AG04449 (cell line): ENCODE results near the gene EDIL3.

Experiments
- CTCF ChIA-PET: fragments of 350-600 bp; formaldehyde crosslinking; extraction: SDS; loops from one replicate; lab custom pipeline; 2021; ENCODE audit warnings: antibody characterized with exemption; lab: Yijun Ruan, JAX
- POLR2A ChIA-PET: fragments of 400-600, 350-600 bp; formaldehyde crosslinking; extraction: SDS; loops from one replicate; lab custom pipeline; 2020; ENCODE audit warnings: antibody characterized with exemption, inconsistent platforms; lab: Yijun Ruan, JAX
- DNase-seq: peaks from one replicate; pipeline ENCODE4 v3.0.0-alpha.2; 2010; ENCODE audit warnings: low read depth, low spot score
- H3K4me3 ChIP-seq: 2 replicates; pipeline ENCODE4 v1.5.1; 2011; ENCODE audit warnings: low read depth, mild to moderate bottlenecking, control low read depth, low read length
- TF ChIP-seq, protein P1 (sequence below): IDR thresholded peaks from one replicate; pipeline ENCODE4 v1.5.1; 2011; ENCODE audit warnings: mild to moderate bottlenecking, moderate library complexity, low read length, control low read depth, inconsistent platforms; ENCODE audit not compliant: insufficient read depth; ENCODE audit errors: missing control alignments

Gene EDIL3

DNA sequence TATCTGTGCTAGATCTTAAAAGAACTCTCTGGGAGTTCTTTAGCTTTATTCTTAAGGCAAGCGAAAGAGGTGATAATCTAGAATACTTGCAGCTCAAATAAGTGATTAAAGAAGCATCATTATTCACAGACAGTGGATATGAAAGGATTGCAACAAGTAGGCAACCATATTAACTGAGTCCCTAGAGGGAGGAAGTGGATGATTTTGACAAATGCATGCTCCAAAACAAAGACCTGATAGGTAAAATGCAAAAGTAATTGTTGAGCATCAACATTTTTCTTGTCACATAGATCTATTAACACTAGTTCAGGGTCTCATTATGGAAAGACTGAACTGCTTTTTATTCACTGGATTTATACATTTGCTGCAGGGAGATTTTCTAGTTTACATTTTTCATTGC lies 109.1 kb downstream of the EDIL3 start:
- no peak overlapping the region for H3K4me3 ChIP-seq
- ChIA-PET CTCF (interaction anchor here (0.8 to 1.3 kb wide), 5 partner anchors 10 to 558 kb away, joined by 3 to 5 read pairs (median 3); no protein-coding TSS in a partner anchor), POLR2A (no interaction called here)
- no peak for DNase-seq
- TF ChIP-seq, protein P1, sequence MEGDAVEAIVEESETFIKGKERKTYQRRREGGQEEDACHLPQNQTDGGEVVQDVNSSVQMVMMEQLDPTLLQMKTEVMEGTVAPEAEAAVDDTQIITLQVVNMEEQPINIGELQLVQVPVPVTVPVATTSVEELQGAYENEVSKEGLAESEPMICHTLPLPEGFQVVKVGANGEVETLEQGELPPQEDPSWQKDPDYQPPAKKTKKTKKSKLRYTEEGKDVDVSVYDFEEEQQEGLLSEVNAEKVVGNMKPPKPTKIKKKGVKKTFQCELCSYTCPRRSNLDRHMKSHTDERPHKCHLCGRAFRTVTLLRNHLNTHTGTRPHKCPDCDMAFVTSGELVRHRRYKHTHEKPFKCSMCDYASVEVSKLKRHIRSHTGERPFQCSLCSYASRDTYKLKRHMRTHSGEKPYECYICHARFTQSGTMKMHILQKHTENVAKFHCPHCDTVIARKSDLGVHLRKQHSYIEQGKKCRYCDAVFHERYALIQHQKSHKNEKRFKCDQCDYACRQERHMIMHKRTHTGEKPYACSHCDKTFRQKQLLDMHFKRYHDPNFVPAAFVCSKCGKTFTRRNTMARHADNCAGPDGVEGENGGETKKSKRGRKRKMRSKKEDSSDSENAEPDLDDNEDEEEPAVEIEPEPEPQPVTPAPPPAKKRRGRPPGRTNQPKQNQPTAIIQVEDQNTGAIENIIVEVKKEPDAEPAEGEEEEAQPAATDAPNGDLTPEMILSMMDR: no peak

DNA sequence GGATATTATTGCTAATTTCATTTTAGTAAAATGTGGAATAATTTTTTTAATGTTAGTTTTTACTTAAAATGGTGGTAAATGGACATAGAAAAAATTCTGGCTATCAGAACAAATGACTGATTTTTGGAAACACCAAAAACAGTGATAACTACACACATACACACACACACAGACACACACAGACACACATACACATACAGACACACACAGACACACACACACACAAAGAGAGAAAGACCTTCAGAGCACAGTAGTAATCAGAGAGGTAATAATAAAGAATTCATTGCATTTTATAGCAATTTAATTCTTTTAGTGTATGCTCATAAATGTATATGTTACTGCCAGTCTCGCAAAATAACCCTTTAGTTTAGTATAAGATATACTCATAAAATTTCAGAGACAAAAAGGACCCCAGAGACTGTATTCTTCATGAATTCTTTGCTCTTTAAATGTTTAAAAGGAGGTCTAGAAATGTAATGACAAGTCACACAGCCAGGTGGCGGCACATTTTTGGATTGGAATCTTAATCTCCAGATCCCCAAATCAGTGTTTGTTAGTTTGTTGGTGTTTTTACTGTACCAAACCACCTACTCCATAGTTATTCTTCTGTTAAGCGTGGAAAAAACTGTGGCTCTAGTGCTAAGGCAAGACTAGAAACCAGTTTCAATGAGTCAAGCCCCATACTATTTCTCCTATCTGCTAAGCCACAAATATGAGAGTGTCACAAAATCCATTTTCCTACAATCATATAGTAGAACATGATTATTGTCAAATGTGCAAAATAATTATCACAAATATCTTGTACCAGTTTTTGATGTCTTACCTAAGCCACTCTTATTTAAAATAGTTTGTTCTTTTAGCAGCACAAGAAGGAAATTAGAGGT lies 109.9 kb downstream of the EDIL3 start:
- H3K4me3 ChIP-seq: no peak overlapping the region
- CTCF ChIA-PET: interaction anchor here (0.8 to 1.3 kb wide), 5 partner anchors 11 to 557 kb away, joined by 3 to 5 read pairs (median 3); no protein-coding TSS in a partner anchor
- TF ChIP-seq, protein P1: peak; percentile 25
- DNase-seq: no peak
- POLR2A ChIA-PET: no interaction called here

DNA sequence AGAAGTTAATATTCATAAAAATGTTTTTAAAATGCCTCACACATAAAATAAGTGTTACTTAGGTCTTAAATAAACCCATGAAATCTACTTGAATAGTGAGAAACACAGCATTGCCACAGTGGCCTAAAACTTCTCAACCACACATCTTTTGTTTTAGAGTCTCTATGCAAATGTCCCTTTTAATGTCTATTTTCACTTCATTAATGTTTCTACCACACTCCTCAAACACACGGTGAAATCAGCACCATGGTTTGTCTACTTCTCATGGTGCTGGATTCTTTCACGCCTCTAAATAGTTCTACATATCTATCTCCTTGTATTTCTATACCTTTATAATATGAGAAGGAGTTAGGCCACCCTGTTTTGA lies 111.2 kb downstream of the EDIL3 start:
- ChIA-PET CTCF (no interaction called here), POLR2A (no interaction called here)
- H3K4me3 ChIP-seq: no peak overlapping the region
- no peak for DNase-seq
- TF ChIP-seq, protein P1: no peak

DNA sequence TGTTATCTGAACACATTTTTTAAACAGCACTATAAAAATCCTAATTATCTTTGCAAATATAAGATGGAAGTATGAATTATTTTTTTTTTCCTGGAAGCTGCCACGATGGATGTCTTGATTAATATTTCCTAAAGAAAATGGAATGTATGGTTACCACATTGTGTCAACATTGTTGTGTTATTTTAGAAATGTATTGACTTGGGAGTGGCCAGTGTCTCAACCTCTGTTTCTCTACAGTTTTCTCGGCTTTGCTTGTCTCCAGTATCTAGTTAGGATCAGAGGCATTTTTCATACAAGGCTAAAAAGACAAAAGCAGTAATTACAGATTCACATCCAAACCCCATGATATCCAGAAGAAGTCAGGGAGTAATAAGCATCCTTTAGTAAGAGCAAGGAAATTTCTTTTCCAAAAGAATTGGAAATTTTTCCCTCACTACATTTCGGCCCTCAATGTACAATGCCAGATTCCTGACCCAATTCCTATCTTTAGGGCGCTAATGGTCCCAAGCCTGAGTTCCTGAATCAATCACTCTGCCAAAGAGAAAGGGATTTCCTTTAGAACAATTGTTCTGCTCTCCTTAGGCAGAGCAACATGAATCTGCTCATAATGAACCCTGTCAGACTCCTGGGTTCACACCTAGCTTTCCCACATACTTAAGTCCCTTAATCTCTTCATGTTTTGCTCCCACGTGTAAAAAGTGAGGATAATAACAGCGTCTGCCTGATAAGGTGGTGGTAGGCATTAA lies 111.7 kb downstream of the EDIL3 start:
- POLR2A ChIA-PET: no interaction called here

DNA sequence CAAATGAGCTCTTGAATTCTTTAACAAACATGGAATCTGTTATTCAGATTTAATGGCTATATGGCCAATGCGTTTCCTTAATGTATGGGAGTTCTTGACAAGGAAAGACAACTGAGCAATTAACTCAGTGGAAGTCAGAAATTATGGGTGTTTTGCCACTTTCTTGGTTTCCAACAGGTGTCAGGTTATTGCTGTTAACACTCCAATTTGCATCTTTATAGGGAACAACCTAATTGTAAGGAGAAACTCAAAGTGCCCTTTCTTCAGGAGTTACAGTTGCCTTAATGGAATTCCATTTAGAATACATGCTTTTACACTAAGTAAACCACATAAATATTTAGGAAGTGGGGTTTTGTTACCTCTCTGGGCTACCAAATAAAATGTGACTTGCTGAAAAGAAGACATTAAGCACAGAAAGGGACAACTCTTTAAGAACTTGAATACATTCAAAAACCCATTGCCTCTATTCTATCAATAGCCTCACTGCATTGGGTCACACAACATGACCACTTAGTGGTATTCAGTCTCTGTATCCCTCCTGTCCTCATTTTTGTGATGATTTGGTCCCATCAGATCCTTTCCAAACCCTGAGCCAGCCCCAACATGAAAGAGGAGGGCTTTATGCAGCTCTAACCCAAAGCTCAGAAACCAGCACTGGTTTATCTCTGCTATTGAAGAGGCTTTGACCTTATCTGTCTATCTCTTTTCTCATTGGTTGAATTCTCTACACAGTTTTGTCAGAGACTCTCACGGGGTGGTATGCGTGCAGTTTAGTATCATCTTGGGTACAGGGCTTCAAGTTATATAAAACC lies 118.7 kb downstream of the EDIL3 start:
- H3K4me3 ChIP-seq: no peak overlapping the region
- ChIA-PET CTCF (no interaction called here), POLR2A (no interaction called here)
- DNase-seq: no peak
- TF ChIP-seq, protein P1: no peak

More for the DNA sequence above, 111.7 kb downstream of the EDIL3 start:
- TF ChIP-seq, protein P1: no peak
- no peak for DNase-seq
- CTCF ChIA-PET: no interaction called here
- H3K4me3 ChIP-seq: no peak overlapping the region

DNA sequence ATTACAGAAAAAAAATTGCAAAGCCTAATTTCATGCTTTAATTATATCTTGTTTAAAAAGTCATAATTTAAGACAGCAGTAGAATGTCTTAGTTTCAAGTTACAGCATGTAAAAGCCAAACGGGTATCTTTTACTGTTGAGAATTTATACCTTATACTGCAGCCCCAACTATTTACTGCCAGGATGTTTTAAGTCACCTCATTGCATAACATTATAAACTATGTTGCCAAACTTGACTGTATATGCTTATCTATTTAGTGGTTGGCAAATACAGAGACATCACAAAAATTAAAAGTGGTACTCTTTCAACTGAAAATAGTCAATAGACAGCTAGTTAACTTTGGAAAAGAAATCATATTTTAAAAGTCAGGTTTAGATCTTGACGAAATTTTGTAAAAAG lies 119.5 kb downstream of the EDIL3 start:
- DNase-seq: no peak
- POLR2A ChIA-PET: no interaction called here

More for the DNA sequence above, 119.5 kb downstream of the EDIL3 start:
- CTCF ChIA-PET: interaction anchor here (1.5 kb wide), 1 partner anchor 11 kb away, joined by 3 read pairs; no protein-coding TSS in a partner anchor
- no peak overlapping the region for H3K4me3 ChIP-seq
- TF ChIP-seq, protein P1: no peak
